Endothelial cell of umbilical vein (primary cell): ENCODE measurements around the gene KCNG2. TPM values are rescaled to one million over a fixed set of nuclear protein-coding genes. Genes with fewer than 3 reads are reported as not detected.

ENCODE experiments used
- BruUV-seq: library from RNA; stranded (reverse); fragments of 400-500 nt; replicated peaks from 2 replicates; lab custom pipeline; 2021; lab: Mats Ljungman, UMichigan
- CTCF ChIA-PET: fragments of 300-600, 350-600 bp; sonication (Branson Sonifier 250); formaldehyde crosslinking; loops from one replicate; lab custom pipeline; 2021; ENCODE audit warnings: antibody characterized with exemption, inconsistent platforms; lab: Charles Lee
- POLR2A ChIA-PET: fragments of 300-600, 350-600 bp; sonication (Branson Sonifier 250); formaldehyde crosslinking; loops from one replicate; lab custom pipeline; 2021; ENCODE audit warnings: antibody characterized with exemption, inconsistent platforms; lab: Charles Lee
- DNase-seq: peaks from one replicate; pipeline ENCODE4 v3.0.0-alpha.2; 2011; ENCODE audit warnings: low read depth, low spot score
- FAIRE-seq: peaks from 2 replicates; lab custom pipeline; 2011; peaks lifted over from hg19 to GRCh38; lab: Jason Lieb, UNC
- H2AFZ ChIP-seq: 2 replicates; pipeline ENCODE4 v1.6.0; 2012; ENCODE audit warnings: low read depth, low read length, control low read depth, inconsistent platforms
- H3K27ac ChIP-seq: 2 replicates; pipeline ENCODE4 v1.5.1; 2011; ENCODE audit warnings: low read depth, mild to moderate bottlenecking, control low read depth, low read length, moderate library complexity; ENCODE audit not compliant: insufficient read depth
- H3K27me3 ChIP-seq, 2 experiments: 2 replicates each; pipeline versions ENCODE4 v1.6.0 to v1.6.1; 2011; ENCODE audit warnings: low read length in 2 of 2, mixed read lengths in 1 of 2; ENCODE audit not compliant: control insufficient read depth in 2 of 2, insufficient read depth in 2 of 2
- H3K36me3 ChIP-seq, 2 experiments: 2 replicates in 1 of 2; 3 replicates in 1 of 2; pipeline ENCODE4 v1.5.1; 2011; ENCODE audit warnings: low read length in 2 of 2, mild to moderate bottlenecking in 1 of 2, moderate library complexity in 1 of 2; ENCODE audit not compliant: control insufficient read depth in 2 of 2, insufficient read depth in 2 of 2; ENCODE audit errors: extremely low read depth in 1 of 2
- H3K4me1 ChIP-seq: 3 replicates; pipeline ENCODE4 v1.5.1; 2011; ENCODE audit warnings: mild to moderate bottlenecking, low read length; ENCODE audit not compliant: control insufficient read depth, insufficient read depth; ENCODE audit errors: extremely low read depth
- H3K4me2 ChIP-seq: 2 replicates; pipeline ENCODE4 v1.6.1; 2011; ENCODE audit warnings: low read length, control low read depth, mixed read lengths; ENCODE audit not compliant: insufficient read depth
- H3K4me3 ChIP-seq, 3 experiments: fragments of 200-600 bp in 1 of 3; sonication (generic), shearing (Covaris generic) in 1 of 3; replicated peaks in 1 of 3; 2 replicates each; pipeline ENCODE4 v1.5.1; 2011 to 2016; ENCODE audit warnings: control low read depth in 3 of 3, low read length in 3 of 3, mild to moderate bottlenecking in 2 of 3, inconsistent platforms in 1 of 3, low read depth in 1 of 3, moderate library complexity in 1 of 3; ENCODE audit not compliant: insufficient read depth in 1 of 3
- H3K79me2 ChIP-seq: 2 replicates; pipeline ENCODE4 v1.6.0; 2012; ENCODE audit warnings: low read length, inconsistent platforms; ENCODE audit not compliant: control insufficient read depth, insufficient read depth
- H3K9ac ChIP-seq: replicated peaks from 2 replicates; pipeline ENCODE3; 2011; ENCODE audit warnings: low read length, control low read depth; ENCODE audit not compliant: insufficient read depth; ENCODE audit errors: extremely low read depth
- H3K9me1 ChIP-seq: replicated peaks from 3 replicates; pipeline ENCODE4 v1.6.0; 2011; ENCODE audit warnings: mild to moderate bottlenecking, low read length; ENCODE audit not compliant: control insufficient read depth, insufficient read depth; ENCODE audit errors: extremely low read depth
- H3K9me3 ChIP-seq: replicated peaks from 2 replicates; pipeline ENCODE4 v1.5.1; 2012; ENCODE audit warnings: low read length, inconsistent platforms; ENCODE audit not compliant: control insufficient read depth, insufficient read depth
- H4K20me1 ChIP-seq: replicated peaks from 2 replicates; pipeline ENCODE3; 2011; ENCODE audit warnings: mild to moderate bottlenecking, low read length; ENCODE audit not compliant: control insufficient read depth, insufficient read depth; ENCODE audit errors: extremely low read depth
- EZH2 ChIP-seq: IDR thresholded peaks from 2 replicates; pipeline ENCODE4 v1.6.1; 2012; ENCODE audit warnings: borderline replicate concordance, low read depth, mild to moderate bottlenecking, moderate library complexity, low read length, inconsistent platforms; ENCODE audit not compliant: severe bottlenecking
- FOS ChIP-seq: IDR thresholded peaks from 2 replicates; pipeline ENCODE4 v1.6.1; 2011; ENCODE audit warnings: mild to moderate bottlenecking, low read length, moderate library complexity, borderline replicate concordance; ENCODE audit not compliant: insufficient read depth
- GATA2 ChIP-seq: IDR thresholded peaks from 2 replicates; pipeline ENCODE4 v1.7.0; 2011; ENCODE audit warnings: low read depth, mild to moderate bottlenecking, moderate library complexity, mixed read lengths, low read length; ENCODE audit not compliant: insufficient read length, insufficient read depth
- JUN ChIP-seq: IDR thresholded peaks from 2 replicates; pipeline ENCODE4 v1.6.1; 2011; ENCODE audit warnings: borderline replicate concordance, low read depth; ENCODE audit not compliant: insufficient read length, insufficient read depth
- MAX ChIP-seq: IDR thresholded peaks from 2 replicates; pipeline ENCODE4 v1.6.1; 2011; ENCODE audit not compliant: insufficient read depth, insufficient read length
- MYC ChIP-seq: IDR thresholded peaks from one replicate; pipeline ENCODE4 v1.6.1; 2011; ENCODE audit warnings: mild to moderate bottlenecking, low read depth, low read length
- POLR2A ChIP-seq: IDR thresholded peaks from 2 replicates; pipeline ENCODE4 v1.6.1; 2012; ENCODE audit warnings: low read depth, mild to moderate bottlenecking, control low read depth, low read length
- POLR2AphosphoS5 ChIP-seq: IDR thresholded peaks from 2 replicates; pipeline ENCODE4 v1.6.1; 2012; ENCODE audit warnings: low read depth, mild to moderate bottlenecking, control low read depth, low read length, moderate library complexity; ENCODE audit not compliant: insufficient read depth
- dilution Hi-C: fragments of 300-500 bp; cut with MboI; formaldehyde crosslinking; loops from one replicate; pipeline ENCODE4 v1.15.0; 2019; ENCODE audit warnings: low sequenced_read_pairs; ENCODE audit not compliant: extremely low pct_ligation_motif_present
- intact Hi-C: fragments of 100-400 bp; cut with micrococcal nuclease; formaldehyde crosslinking; loops from one replicate; pipeline ENCODE4 v1.10.0; 2022
- polyA plus RNA-seq, 4 experiments: library from polyadenylated mRNA; depleted of rRNA in 3 of 4; stranded (reverse) in 3 of 4; unstranded in 1 of 4; fragments of >200 nt; gene quantifications; 2 replicates each; pipeline versions ENCODE4 v1.2.1 to v1.2.3, GENCODE V29; 2011 to 2012; ENCODE audit warnings: missing spikeins in 1 of 4
- total RNA-seq: library from RNA; stranded (reverse); gene quantifications from 2 replicates; pipeline ENCODE4 v1.2.3, GENCODE V29; 2021
- TF ChIP-seq, protein P1 (sequence below), 2 donors: IDR thresholded peaks; 1 replicate in 1 of 2; 2 replicates in 1 of 2; pipeline ENCODE4 v1.5.1; 2011; ENCODE audit warnings: low read length in 2 of 2, mild to moderate bottlenecking in 2 of 2, moderate library complexity in 2 of 2, control low read depth in 1 of 2, inconsistent platforms in 1 of 2, low read depth in 1 of 2; ENCODE audit not compliant: insufficient read depth in 1 of 2; ENCODE audit errors: extremely low read depth in 1 of 2

The KCNG2 gene
- total and polyA plus RNA-seq, 2 donors (not counting 3 experiments of a cell fraction or from before 2014, with no cell fraction given) = not detected

- intact Hi-C loops = no loop called here
- Histone ChIP-seq H3K27me3 (no peaks in the 10 kb centered on the region), H3K4me3 (no peak overlapping the region), H3K79me2 (no peaks in the 10 kb centered on the region), H3K27ac (no peak overlapping the region), H3K9ac (no peak overlapping the region), H3K9me3 (no peaks in the 10 kb centered on the region), H3K9me1 (no peaks in the 10 kb centered on the region), H2AFZ (no peak overlapping the region), H3K4me2 (no peak overlapping the region), H4K20me1 (no peaks in the 10 kb centered on the region), H3K4me1 (no peaks in the 10 kb centered on the region), H3K36me3 (no peaks in the 10 kb centered on the region)
- ChIA-PET CTCF (no interaction called here), POLR2A (no interaction called here)
- FAIRE-seq (no peak), DNase-seq (no peak)
- dilution Hi-C loops = no loop called here
- no TSS peak for BruUV-seq
- TF ChIP-seq MYC (no peak), FOS (no peak), EZH2 (no peak), JUN (no peak), POLR2AphosphoS5 (no peak), POLR2A (no peak), GATA2 (no peak), MAX (no peak)
- TF ChIP-seq, protein P1, sequence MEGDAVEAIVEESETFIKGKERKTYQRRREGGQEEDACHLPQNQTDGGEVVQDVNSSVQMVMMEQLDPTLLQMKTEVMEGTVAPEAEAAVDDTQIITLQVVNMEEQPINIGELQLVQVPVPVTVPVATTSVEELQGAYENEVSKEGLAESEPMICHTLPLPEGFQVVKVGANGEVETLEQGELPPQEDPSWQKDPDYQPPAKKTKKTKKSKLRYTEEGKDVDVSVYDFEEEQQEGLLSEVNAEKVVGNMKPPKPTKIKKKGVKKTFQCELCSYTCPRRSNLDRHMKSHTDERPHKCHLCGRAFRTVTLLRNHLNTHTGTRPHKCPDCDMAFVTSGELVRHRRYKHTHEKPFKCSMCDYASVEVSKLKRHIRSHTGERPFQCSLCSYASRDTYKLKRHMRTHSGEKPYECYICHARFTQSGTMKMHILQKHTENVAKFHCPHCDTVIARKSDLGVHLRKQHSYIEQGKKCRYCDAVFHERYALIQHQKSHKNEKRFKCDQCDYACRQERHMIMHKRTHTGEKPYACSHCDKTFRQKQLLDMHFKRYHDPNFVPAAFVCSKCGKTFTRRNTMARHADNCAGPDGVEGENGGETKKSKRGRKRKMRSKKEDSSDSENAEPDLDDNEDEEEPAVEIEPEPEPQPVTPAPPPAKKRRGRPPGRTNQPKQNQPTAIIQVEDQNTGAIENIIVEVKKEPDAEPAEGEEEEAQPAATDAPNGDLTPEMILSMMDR (IDR thresholded peaks at IDR 0.05; ENCODE audit: extremely low read depth in 1 of 2, insufficient read depth in 1 of 2, low read depth in 1 of 2, low read length in 2 of 2) = no peak
Observed at GRCh38 chr18:79848579-79849327, 51.0 kb downstream of the KCNG2 start.
